Upper lobe of left lung (tissue), 6 donors: ENCODE data around the gene PKIB. TPM values are rescaled to one million over a fixed set of nuclear protein-coding genes. Genes with fewer than 3 reads are reported as not detected.

Source experiments
- ATAC-seq, 2 donors: fragments of 200-7000 bp; cut with Tn5 transposase; one replicate each; pipeline ENCODE4 v1.9.1; 2022; ENCODE audit warnings: mild to moderate bottlenecking in 2 of 2, moderate library complexity in 2 of 2; ENCODE audit not compliant: low FRiP score in 2 of 2
- DNase-seq, 2 donors: peaks; one replicate each; pipeline ENCODE4 v3.0.0-alpha.2; 2019 to 2020
- H3K27ac ChIP-seq, 4 donors: fragments of 200-600 bp; sonication (generic); one replicate each; pipeline ENCODE4 v1.5.1; 2016 to 2019
- H3K27me3 ChIP-seq, 4 donors: fragments of 200-600 bp; sonication (generic); one replicate each; pipeline ENCODE4 v1.5.1; 2017 to 2019
- H3K36me3 ChIP-seq, 4 donors: fragments of 200-600 bp; sonication (generic); one replicate each; pipeline ENCODE4 v1.5.1; 2016 to 2019
- H3K4me1 ChIP-seq, 4 donors: fragments of 200-600 bp; sonication (generic); one replicate each; pipeline ENCODE4 v1.5.1; 2018 to 2019
- H3K4me3 ChIP-seq, 4 donors: fragments of 200-600 bp; sonication (generic); one replicate each; pipeline ENCODE4 v1.5.1; 2017 to 2019; ENCODE audit warnings: mild to moderate bottlenecking in 2 of 4, moderate library complexity in 1 of 4
- H3K9me3 ChIP-seq, 4 donors: fragments of 200-600 bp; sonication (generic); one replicate each; pipeline ENCODE4 v1.5.1; 2018 to 2019
- EP300 ChIP-seq, 4 donors: sonication (generic); formaldehyde crosslinking; IDR thresholded peaks; one replicate each; pipeline ENCODE4 v1.5.1; 2017; ENCODE audit warnings: antibody characterized with exemption in 4 of 4, control low read depth in 2 of 4
- POLR2A ChIP-seq, 4 donors: fragments of 450-650 bp; IDR thresholded peaks; one replicate each; pipeline ENCODE4 v1.5.1; 2016 to 2017; ENCODE audit warnings: antibody characterized with exemption in 4 of 4, mild to moderate bottlenecking in 2 of 4
- POLR2AphosphoS5 ChIP-seq, 2 donors: sonication (generic); formaldehyde crosslinking; IDR thresholded peaks; one replicate each; pipeline ENCODE4 v1.5.1; 2017; ENCODE audit warnings: antibody characterized with exemption in 2 of 2
- WGBS, 2 donors: methylation state at CpG; one replicate each; pipeline ENCODE4 v1.1.5; 2017 to 2018; 5-methylcytosine and 5-hydroxymethylcytosine counted together
- total RNA-seq, 6 donors: library from RNA; depleted of rRNA in 4 of 6; stranded (reverse); fragments of >200 nt in 4 of 6; gene quantifications; one replicate each; pipeline versions ENCODE4 v1.1.0 to v1.2.1, GENCODE V29; 2016 to 2021
- TF ChIP-seq, protein P1 (sequence below), 6 experiments: fragments of 450-650 bp in 4 of 6; fragments of 200-600 bp in 2 of 6; sonication (generic) in 2 of 6; IDR thresholded peaks; one replicate each; pipeline ENCODE4 v1.5.1; 2016 to 2019; ENCODE audit warnings: antibody characterized with exemption in 6 of 6
- donor health status: DM: no; HTN: no; CAD: no; lungs with moderate emphysema.
- donor health status: DM: no; HTN: yes; CAD: no; lungs with severe emphysema.

The PKIB gene, protein sequence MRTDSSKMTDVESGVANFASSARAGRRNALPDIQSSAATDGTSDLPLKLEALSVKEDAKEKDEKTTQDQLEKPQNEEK
- total RNA-seq, result 10 to 100 TPM in 1 of 6 donors, 1 to 10 TPM in 4, not detected in 1; 1.0 to 16.1 (median 3.5) TPM

DNA sequence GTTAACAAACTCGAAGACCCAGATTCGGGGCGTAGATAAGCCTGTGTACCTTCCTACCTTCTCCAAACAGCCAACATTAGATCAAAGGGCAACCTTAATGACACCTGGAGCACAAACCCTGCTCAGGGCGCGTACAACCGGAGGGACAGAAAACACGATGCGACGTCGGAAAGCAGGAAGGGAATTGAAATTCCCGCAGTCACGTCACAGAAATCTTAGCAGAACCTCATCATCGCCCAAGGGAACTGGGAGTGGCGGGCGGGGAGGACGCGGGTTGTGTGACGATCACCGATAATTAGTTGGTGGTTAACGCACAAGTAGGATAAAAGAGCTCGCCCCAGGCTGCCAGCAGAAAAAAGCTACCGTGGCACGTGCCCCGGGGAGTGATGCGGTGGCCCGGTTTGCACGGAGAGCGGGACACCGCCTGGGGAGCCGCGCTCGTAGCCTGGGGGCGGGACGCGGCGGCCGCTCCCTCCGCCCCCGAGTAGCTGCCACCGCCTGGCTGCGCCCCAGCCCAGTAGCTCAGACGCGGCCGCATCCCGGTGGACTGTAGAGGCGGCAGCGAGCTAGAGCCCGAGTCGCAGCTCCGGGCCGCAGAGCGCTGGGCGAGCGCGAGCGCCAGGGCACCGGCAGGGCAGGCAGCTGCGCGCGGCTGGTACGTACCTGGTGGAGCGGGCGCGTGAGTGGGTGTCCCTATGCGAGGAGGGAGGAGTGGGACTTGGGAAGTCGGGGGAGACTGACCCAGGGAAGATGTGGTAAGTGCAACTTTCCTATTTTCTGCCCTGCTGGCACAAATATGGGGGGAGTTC is at the start of gene PKIB:
Gene PKIB (plus strand): TSS at position 525 of the 809 bp plus-strand sequence. CDS start 107,390 bp downstream, outside the sequence.
- DNase-seq (peak; percentile 72 to 93), ATAC-seq (peak; percentile 93 to 95)
- Histone ChIP-seq H3K4me1 (peaks cover 11 to 24% (median 14%) of the 10 kb centered on the region in 4 donors), H3K36me3 (no peaks in the 10 kb centered on the region), H3K27me3 (peaks cover 0 to 10% (median 5%) of the 10 kb centered on the region in 4 donors), H3K9me3 (no peaks in the 10 kb centered on the region), H3K27ac (no peak within 1 kb of the TSS), H3K4me3 (peak within 1 kb of the TSS; percentile 36 to 60 (median 46))
- WGBS, 2 donors, result 2 to 3% methylated on average over 20 to 62 of the region's 66 CpGs
- TF ChIP-seq EP300 (IDR thresholded peaks at IDR 0.05), result no peak
- no peak for TF ChIP-seq POLR2AphosphoS5 (IDR thresholded peaks at IDR 0.05)
- TF ChIP-seq POLR2A (IDR thresholded peaks at IDR 0.05), result peak in 1 of 4 donors; percentile 42
- TF ChIP-seq, protein P1, sequence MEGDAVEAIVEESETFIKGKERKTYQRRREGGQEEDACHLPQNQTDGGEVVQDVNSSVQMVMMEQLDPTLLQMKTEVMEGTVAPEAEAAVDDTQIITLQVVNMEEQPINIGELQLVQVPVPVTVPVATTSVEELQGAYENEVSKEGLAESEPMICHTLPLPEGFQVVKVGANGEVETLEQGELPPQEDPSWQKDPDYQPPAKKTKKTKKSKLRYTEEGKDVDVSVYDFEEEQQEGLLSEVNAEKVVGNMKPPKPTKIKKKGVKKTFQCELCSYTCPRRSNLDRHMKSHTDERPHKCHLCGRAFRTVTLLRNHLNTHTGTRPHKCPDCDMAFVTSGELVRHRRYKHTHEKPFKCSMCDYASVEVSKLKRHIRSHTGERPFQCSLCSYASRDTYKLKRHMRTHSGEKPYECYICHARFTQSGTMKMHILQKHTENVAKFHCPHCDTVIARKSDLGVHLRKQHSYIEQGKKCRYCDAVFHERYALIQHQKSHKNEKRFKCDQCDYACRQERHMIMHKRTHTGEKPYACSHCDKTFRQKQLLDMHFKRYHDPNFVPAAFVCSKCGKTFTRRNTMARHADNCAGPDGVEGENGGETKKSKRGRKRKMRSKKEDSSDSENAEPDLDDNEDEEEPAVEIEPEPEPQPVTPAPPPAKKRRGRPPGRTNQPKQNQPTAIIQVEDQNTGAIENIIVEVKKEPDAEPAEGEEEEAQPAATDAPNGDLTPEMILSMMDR (IDR thresholded peaks at IDR 0.05), result peak in 3 of 6 experiments; percentile 26 to 53 (median 41)

DNA sequence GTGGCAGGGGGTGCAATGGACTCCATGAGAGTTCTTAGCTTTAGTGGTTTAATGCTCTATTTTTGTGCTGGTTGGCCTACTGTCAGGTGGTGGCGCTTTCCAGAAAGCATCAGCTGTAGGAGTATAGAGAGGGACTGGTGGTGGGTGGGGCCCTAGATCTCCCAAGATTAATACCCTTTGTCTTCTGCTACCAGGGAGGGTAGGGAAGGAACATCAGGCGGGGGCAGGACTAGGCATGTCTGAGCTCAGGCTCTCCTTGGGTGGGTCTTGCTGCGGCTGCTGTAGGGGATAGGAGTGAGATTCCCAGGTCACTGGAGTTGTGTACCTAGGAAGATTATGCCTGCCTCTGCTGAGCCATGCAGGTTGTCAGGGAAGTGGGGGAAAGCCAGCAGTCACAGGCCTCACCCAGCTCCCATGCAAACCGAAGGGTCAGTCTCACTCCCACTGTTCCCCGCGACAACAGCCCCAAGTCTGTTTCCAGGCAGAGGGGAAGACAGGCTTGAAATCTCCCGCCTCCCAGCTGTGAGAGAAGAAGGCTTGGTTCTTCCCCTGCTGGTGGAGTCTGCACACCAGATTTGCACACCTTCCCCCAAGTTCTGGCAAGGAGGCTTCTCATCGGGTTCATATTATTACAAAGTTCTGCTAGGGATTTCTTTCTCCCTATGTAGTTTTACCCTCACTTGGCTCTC is 46.7 kb upstream of the PKIB start:
- Histone ChIP-seq H3K9me3 (peaks cover 0 to 6% (median 2%) of the 10 kb centered on the region in 4 donors), H3K27me3 (no peaks in the 10 kb centered on the region), H3K36me3 (no peaks in the 10 kb centered on the region), H3K4me3 (no peak overlapping the region), H3K27ac (no peak overlapping the region), H3K4me1 (no peaks in the 10 kb centered on the region)
- TF ChIP-seq, protein P1 (IDR thresholded peaks at IDR 0.05), result no peak
- no peak for TF ChIP-seq EP300 (IDR thresholded peaks at IDR 0.05)
- ATAC-seq (no peak), DNase-seq (no peak)
- 85 to 86% methylated on average over 8 of the region's 8 CpGs for WGBS, 2 donors

DNA sequence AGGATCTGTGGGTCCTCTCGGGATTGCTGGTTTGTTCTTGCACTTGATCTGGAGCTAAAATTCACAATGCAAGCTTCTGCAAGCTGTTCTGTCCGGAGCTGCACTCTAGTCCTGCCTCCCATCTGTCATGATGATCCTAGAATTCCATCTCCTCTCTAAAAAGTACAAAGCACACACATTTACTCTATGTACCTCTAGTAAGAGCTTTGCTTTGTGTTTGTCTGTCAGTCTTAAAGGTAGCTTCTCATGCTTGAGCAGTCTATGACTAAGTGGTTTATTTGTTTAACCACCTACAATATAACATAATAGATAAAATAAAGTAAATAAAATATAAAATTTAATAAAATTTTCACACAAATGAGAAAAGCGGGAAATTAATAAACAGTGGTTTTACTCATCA is 46.0 kb upstream of the PKIB start:
- H3K4me1 ChIP-seq, result no peaks in the 10 kb centered on the region
- H3K4me3 ChIP-seq, result no peak overlapping the region
- H3K9me3 ChIP-seq, result peaks cover 0 to 6% (median 2%) of the 10 kb centered on the region in 4 donors
- TF ChIP-seq EP300 (IDR thresholded peaks at IDR 0.05), result no peak
- ATAC-seq, result no peak
- WGBS, 2 donors, result 78 to 85% methylated on average over 3 of the region's 3 CpGs
- no peaks in the 10 kb centered on the region for H3K36me3 ChIP-seq
- H3K27me3 ChIP-seq, result no peaks in the 10 kb centered on the region
- no peak overlapping the region for H3K27ac ChIP-seq
- no peak for DNase-seq

DNA sequence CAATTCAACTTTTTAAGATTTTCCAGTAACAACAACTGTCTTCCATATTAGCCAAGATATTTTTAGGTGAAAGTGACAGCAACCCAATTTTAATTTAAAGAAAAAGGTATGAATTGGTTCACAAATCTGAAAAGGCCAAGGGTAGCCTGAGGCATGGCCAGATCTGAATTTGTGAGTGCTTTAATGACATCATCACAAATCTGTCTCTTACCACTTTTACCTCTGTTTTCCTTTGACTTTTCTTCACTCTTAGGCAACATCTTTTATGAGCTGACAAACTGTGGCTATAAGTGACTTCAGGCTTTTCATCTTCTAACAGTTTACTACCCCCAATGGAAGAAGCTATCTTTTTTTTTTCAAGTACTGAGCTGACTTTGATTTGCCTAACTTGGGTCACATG is 44.5 kb upstream of the PKIB start:
- TF ChIP-seq EP300 (IDR thresholded peaks at IDR 0.05) (no peak), POLR2A (IDR thresholded peaks at IDR 0.05) (no peak), POLR2AphosphoS5 (IDR thresholded peaks at IDR 0.05) (no peak)
- TF ChIP-seq, protein P1 (IDR thresholded peaks at IDR 0.05), result no peak
- Histone ChIP-seq H3K27me3 (no peaks in the 10 kb centered on the region), H3K27ac (no peak overlapping the region), H3K4me3 (no peak overlapping the region), H3K4me1 (no peaks in the 10 kb centered on the region), H3K36me3 (no peaks in the 10 kb centered on the region), H3K9me3 (peaks cover 0 to 6% (median 2%) of the 10 kb centered on the region in 4 donors)
- ATAC-seq, result no peak
- no peak for DNase-seq

DNA sequence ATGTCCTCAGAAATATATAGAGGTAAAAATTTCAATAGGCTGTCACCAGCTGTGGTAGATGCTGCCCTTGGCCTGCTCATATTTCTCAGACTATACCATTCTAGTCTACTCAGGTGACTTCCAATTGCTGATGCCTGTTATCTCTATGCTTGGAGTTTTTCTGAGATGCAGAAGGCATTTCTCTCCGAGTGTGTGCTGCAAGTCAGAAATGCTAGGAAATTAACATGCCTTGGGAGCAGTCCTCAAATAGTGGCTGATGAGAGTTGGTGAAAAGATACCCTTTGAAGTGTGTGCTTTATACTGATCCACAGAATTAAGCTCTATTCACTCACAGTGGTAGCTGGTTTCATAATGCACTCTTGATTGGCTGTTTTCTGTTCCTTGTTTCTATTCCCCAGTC is 43.2 kb upstream of the PKIB start:
- no peaks in the 10 kb centered on the region for H3K4me1 ChIP-seq
- TF ChIP-seq, protein P1 (IDR thresholded peaks at IDR 0.05), result no peak
- TF ChIP-seq POLR2AphosphoS5 (IDR thresholded peaks at IDR 0.05), result no peak
- no peak for TF ChIP-seq POLR2A (IDR thresholded peaks at IDR 0.05)
- TF ChIP-seq EP300 (IDR thresholded peaks at IDR 0.05), result no peak
- peaks cover 0 to 6% (median 2%) of the 10 kb centered on the region in 4 donors for H3K9me3 ChIP-seq
- no peak overlapping the region for H3K4me3 ChIP-seq
- ATAC-seq (no peak), DNase-seq (no peak)
- no peaks in the 10 kb centered on the region for H3K27me3 ChIP-seq
- H3K27ac ChIP-seq, result no peak overlapping the region
- WGBS, 2 donors, result 88 to 90% methylated on average over 1 of the region's 1 CpG
- H3K36me3 ChIP-seq, result no peaks in the 10 kb centered on the region
